Chondrocyte (in vitro differentiated cells): Measurements from ENCODE around the gene SLC6A11. TPM values are rescaled to one million over a fixed set of nuclear protein-coding genes. Genes with fewer than 3 reads are reported as not detected.

Experiments used
- DNase-seq: peaks from one replicate; pipeline ENCODE4 v3.0.0; 2021; ENCODE audit warnings: mixed read lengths, low spot score
- H3K27ac Mint-ChIP-seq: one replicate; pipeline ENCODE4 v1.8.0; 2021; ENCODE audit warnings: mild to moderate bottlenecking, moderate library complexity, mixed read lengths; ENCODE audit not compliant: unreplicated experiment
- H3K27me3 Mint-ChIP-seq: 2 replicates; pipeline ENCODE4 v1.8.0; 2021; ENCODE audit warnings: low read depth, mixed read lengths
- H3K36me3 Mint-ChIP-seq: 2 replicates; pipeline ENCODE4 v1.8.0; 2021; ENCODE audit warnings: low read depth, mixed read lengths
- H3K4me1 Mint-ChIP-seq: 2 replicates; pipeline ENCODE4 v1.8.0; 2021; ENCODE audit warnings: low read depth, mild to moderate bottlenecking, mixed read lengths
- H3K4me3 Mint-ChIP-seq: one replicate; pipeline ENCODE4 v1.8.0; 2021; ENCODE audit warnings: mild to moderate bottlenecking, moderate library complexity, mixed read lengths; ENCODE audit not compliant: unreplicated experiment
- H3K9me3 Mint-ChIP-seq: 2 replicates; pipeline ENCODE4 v1.8.0; 2021; ENCODE audit warnings: low read depth, mixed read lengths
- total RNA-seq: library from RNA; stranded (reverse); gene quantifications from 3 replicates; pipeline ENCODE4 v1.2.1, GENCODE V29; 2021
- TF ChIP-seq, protein P1 (sequence below): fragments of 200-600 bp; sonication (generic); IDR thresholded peaks from 2 replicates; pipeline ENCODE4 v1.5.0; 2021; ENCODE audit warnings: antibody characterized with exemption, mild to moderate bottlenecking, moderate library complexity

Gene SLC6A11
- total RNA-seq, 1 donor from 2014 or later, result not detected

DNA sequence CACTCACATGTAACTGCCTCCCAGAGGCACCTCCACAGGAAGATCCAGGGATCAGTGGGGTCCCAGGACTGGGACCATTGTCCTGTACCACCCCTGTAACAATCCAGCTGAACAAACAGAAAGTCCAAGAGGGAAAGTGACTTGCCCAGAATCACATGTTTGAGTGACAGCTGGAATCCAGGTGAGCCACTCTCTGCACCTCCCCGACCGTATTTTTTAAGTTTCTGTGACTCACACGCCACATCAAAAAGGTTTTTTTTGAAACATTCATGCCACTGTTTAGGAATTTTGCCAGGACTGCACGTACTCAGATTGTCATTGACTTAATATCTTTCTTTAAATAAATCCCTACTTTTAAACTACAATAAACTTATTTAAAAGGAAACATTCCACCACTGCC is 166.8 kb downstream of the SLC6A11 start:
- DNase-seq, result no peak
- Mint-ChIP-seq H3K4me3 (no peak overlapping the region), H3K4me1 (peaks cover 32% of the 10 kb centered on the region), H3K27ac (peak overlapping the region; percentile 11), H3K27me3 (peaks cover 23% of the 10 kb centered on the region), H3K9me3 (peaks cover 3% of the 10 kb centered on the region), H3K36me3 (peaks cover 3% of the 10 kb centered on the region)
- TF ChIP-seq, protein P1, sequence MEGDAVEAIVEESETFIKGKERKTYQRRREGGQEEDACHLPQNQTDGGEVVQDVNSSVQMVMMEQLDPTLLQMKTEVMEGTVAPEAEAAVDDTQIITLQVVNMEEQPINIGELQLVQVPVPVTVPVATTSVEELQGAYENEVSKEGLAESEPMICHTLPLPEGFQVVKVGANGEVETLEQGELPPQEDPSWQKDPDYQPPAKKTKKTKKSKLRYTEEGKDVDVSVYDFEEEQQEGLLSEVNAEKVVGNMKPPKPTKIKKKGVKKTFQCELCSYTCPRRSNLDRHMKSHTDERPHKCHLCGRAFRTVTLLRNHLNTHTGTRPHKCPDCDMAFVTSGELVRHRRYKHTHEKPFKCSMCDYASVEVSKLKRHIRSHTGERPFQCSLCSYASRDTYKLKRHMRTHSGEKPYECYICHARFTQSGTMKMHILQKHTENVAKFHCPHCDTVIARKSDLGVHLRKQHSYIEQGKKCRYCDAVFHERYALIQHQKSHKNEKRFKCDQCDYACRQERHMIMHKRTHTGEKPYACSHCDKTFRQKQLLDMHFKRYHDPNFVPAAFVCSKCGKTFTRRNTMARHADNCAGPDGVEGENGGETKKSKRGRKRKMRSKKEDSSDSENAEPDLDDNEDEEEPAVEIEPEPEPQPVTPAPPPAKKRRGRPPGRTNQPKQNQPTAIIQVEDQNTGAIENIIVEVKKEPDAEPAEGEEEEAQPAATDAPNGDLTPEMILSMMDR, result no peak

DNA sequence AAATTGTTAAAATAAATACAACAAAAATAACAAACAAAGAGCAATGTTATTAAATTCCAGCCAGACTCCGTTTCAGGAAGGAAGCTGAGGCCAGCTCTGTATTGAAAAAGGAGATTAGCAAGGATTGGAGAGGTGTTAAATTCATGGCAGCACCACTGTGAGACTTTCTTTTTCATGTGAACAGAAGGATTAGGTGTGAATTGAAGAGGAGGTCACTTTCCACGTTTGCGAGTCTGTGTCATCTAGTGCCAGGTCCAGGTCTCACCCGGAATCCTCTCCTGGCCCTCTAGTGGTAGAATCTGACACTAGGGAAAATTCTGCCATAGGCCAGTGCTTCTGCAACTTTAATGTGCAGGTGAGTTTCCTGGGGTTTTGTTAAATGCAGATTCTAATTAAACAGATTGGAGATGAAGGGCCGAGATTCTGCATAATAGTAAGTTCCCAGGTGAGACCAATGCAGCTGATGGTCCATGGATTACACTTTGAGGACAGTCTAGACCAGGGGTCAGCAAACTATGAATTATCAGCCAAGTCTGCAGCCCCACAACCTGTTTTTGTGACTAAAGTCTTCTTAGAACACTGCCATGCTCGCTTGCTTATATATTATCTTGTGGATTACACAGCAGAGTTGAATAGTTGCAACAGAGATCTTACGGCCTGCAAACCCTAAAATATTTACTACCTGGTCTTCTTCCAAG is 167.3 kb downstream of the SLC6A11 start:
- Mint-ChIP-seq H3K27me3 (peaks cover 29% of the 10 kb centered on the region), H3K9me3 (peaks cover 3% of the 10 kb centered on the region), H3K36me3 (peaks cover 3% of the 10 kb centered on the region), H3K4me3 (no peak overlapping the region), H3K27ac (peak overlapping the region; percentile 11), H3K4me1 (peaks cover 26% of the 10 kb centered on the region)
- TF ChIP-seq, protein P1, result peak; percentile 86
- no peak for DNase-seq

DNA sequence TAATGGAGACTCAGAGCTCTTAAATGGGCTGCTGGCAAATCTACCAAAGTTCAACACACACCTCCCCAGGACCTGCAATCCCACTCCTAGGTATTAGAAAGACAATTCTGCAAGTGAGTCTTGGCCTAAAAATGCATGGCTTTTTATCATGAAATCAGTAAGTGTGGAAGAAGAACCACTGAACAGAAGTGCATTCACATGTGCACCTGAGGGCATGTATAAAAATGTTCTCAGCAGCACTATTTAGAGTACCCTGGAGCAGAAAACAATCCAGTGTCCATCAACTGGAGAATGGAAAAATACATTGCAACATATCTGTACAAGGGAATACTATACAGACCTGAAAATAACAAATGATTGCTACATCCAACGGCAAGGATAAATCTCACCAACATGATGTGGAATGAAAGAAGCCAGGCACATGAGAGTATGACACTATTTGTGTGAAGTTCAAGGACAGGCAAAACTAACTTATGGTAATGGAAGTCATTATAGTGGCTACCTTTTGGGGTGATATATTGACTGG is 168.4 kb downstream of the SLC6A11 start:
- Mint-ChIP-seq H3K4me3 (no peak overlapping the region), H3K4me1 (peaks cover 21% of the 10 kb centered on the region), H3K36me3 (peaks cover 3% of the 10 kb centered on the region), H3K27ac (no peak overlapping the region), H3K9me3 (peaks cover 3% of the 10 kb centered on the region), H3K27me3 (peaks cover 39% of the 10 kb centered on the region)
- no peak for DNase-seq
- TF ChIP-seq, protein P1, result no peak

DNA sequence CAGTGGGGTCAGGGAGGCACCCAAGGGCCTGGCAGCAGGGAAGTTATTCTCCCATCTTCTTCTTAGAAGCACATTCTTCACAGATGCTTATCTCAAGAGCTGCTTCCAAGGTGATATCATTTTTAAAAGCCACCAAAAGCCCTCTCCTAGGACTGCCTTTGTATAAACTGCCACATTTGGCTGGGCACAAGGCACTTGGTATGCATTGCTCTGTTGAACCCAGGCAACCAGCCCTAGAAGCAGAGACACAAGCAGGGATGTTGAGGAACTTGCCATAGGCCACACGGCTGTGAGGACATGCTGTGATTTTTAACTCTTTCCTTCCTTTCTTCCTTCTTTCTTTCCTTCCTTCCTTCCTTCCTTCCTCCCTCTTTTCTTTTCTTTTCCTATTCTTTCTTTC is 169.2 kb downstream of the SLC6A11 start:
- H3K4me1 Mint-ChIP-seq, result peaks cover 21% of the 10 kb centered on the region
- H3K27me3 Mint-ChIP-seq, result peaks cover 42% of the 10 kb centered on the region
- TF ChIP-seq, protein P1, result no peak
- no peak overlapping the region for H3K4me3 Mint-ChIP-seq
- H3K27ac Mint-ChIP-seq, result no peak overlapping the region
- peaks cover 3% of the 10 kb centered on the region for H3K9me3 Mint-ChIP-seq
- H3K36me3 Mint-ChIP-seq, result peaks cover 3% of the 10 kb centered on the region
- DNase-seq, result no peak

DNA sequence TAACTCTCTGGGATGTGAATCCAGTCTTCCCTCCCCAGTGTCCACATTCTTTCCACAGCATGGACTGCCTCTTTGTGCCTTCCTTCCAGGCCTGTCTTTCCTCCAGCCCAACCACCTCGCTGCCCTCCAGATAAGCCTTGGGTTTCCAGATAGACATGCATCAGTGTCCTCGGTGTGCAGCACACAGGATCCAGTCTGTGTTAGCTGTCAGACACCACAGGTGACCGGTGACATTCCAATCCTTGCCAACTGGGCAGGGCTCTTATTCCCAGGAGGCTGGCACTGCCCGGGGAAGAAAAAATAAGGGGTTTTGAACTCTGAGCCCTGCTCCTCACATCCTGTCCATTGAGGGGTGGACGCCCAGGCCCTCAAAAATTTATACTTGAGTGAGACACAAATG is 170.6 kb downstream of the SLC6A11 start:
- H3K36me3 Mint-ChIP-seq, result no peaks in the 10 kb centered on the region
- no peak overlapping the region for H3K4me3 Mint-ChIP-seq
- peaks cover 20% of the 10 kb centered on the region for H3K4me1 Mint-ChIP-seq
- no peaks in the 10 kb centered on the region for H3K9me3 Mint-ChIP-seq
- TF ChIP-seq, protein P1, result no peak
- peaks cover 49% of the 10 kb centered on the region for H3K27me3 Mint-ChIP-seq
- no peak overlapping the region for H3K27ac Mint-ChIP-seq
- DNase-seq, result no peak
